Right lobe of liver (tissue), 6 donors: ENCODE data around the gene BRSK1. TPM values are rescaled to one million over a fixed set of nuclear protein-coding genes. Genes with fewer than 3 reads are reported as not detected.

ENCODE experiments used
- ATAC-seq, 4 donors: fragments of 200-7000 bp; cut with Tn5 transposase; one replicate each; pipeline ENCODE4 v1.9.1; 2020; ENCODE audit warnings: mild to moderate bottlenecking in 4 of 4, moderate library complexity in 4 of 4
- DNase-seq, 3 donors: peaks; one replicate each; pipeline ENCODE4 v3.0.0-alpha.2; 2020
- H3K27ac ChIP-seq, 3 donors: fragments of 200-600 bp; one replicate each; pipeline ENCODE4 v1.8.0; 2022
- H3K27me3 ChIP-seq, 2 donors: fragments of 200-600 bp; one replicate each; pipeline ENCODE4 v1.8.0; 2022
- H3K36me3 ChIP-seq, 4 donors: fragments of 200-600 bp; sonication (generic) in 1 of 4; one replicate each; pipeline versions ENCODE4 v1.5.1 to v1.8.0; 2017 to 2022; ENCODE audit warnings: control low read depth in 1 of 4
- H3K4me1 ChIP-seq, 4 donors: fragments of 200-600 bp; sonication (generic) in 1 of 4; one replicate each; pipeline versions ENCODE4 v1.5.1 to v1.8.0; 2017 to 2022; ENCODE audit warnings: control low read depth in 1 of 4
- H3K4me3 ChIP-seq, 3 donors: fragments of 200-600 bp; one replicate each; pipeline ENCODE4 v1.8.0; 2022
- H3K9me3 ChIP-seq, 4 donors: fragments of 200-600 bp; sonication (generic) in 1 of 4; one replicate each; pipeline versions ENCODE4 v1.5.1 to v1.8.0; 2017 to 2022; ENCODE audit warnings: control low read depth in 1 of 4
- CTCF ChIP-seq, 4 donors: fragments of 200-600 bp in 3 of 4; fragments of 450-650 bp in 1 of 4; IDR thresholded peaks; one replicate each; pipeline versions ENCODE4 v1.5.1 to v1.8.0; 2016 to 2022; ENCODE audit warnings: antibody characterized with exemption in 4 of 4, mild to moderate bottlenecking in 2 of 4
- POLR2A ChIP-seq: fragments of 450-650 bp; IDR thresholded peaks from one replicate; pipeline ENCODE4 v1.6.1; 2017; ENCODE audit warnings: antibody characterized with exemption, mild to moderate bottlenecking
- WGBS: methylation state at CpG from one replicate; pipeline ENCODE4 v1.1.6; 2018; ENCODE audit warnings: low coverage, low lambda C conversion rate; ENCODE audit not compliant: insufficient coverage; ENCODE audit errors: missing lambda C conversion rate; 5-methylcytosine and 5-hydroxymethylcytosine counted together
- intact Hi-C, 2 donors: fragments of 100-400 bp; cut with DNase I; formaldehyde crosslinking; loops; one replicate each; pipeline versions ENCODE4 v1.11.2 to v1.14.1; 2022
- total RNA-seq, 6 experiments: library from RNA; depleted of rRNA in 2 of 6; stranded (reverse); fragments of >200 nt in 2 of 6; fragmentation: NEBNext Ultra II Directional in 3 of 6; extraction: Animal tissue kit (Norgen Biotek cat#: 25700) in 3 of 6; gene quantifications; one replicate each; pipeline versions ENCODE4 v1.1.0 to v1.2.4, GENCODE V29; 2016 to 2023
- donor health status: DM: no; HTN: yes; CAD: no.
- donor health status: DM: no; HTN: no; CAD: no.
- donor health status: DM: no; HTN: no; CAD: no.
- donor health status: DM: no; HTN: yes; CAD: no.
- donor health status: DM: no; HTN: yes; CAD: no.

Gene BRSK1
- total RNA-seq, 6 experiments from 2014 or later = 0.20 to 0.29 (median 0.24) TPM; not detected in 3

GRCh38 chr19:55269299-55269698 is 14.5 kb upstream of the BRSK1 start:
- DNase-seq = no peak
- intact Hi-C loops = no loop called here
- Histone ChIP-seq H3K9me3 (no peaks in the 10 kb centered on the region), H3K4me1 (no peaks in the 10 kb centered on the region), H3K4me3 (no peak overlapping the region), H3K27me3 (no peaks in the 10 kb centered on the region), H3K36me3 (no peaks in the 10 kb centered on the region), H3K27ac (no peak overlapping the region)
- WGBS = 90% methylated on average over 7 of the region's 8 CpGs
- no peak for ATAC-seq
- no peak for TF ChIP-seq POLR2A
- TF ChIP-seq CTCF (IDR thresholded peaks at IDR 0.05) = no peak

- Histone ChIP-seq H3K27me3 (no peaks in the 10 kb centered on the region), H3K9me3 (no peaks in the 10 kb centered on the region), H3K27ac (no peak overlapping the region), H3K4me3 (no peak overlapping the region), H3K4me1 (no peaks in the 10 kb centered on the region), H3K36me3 (no peaks in the 10 kb centered on the region)
- DNase-seq = no peak
- intact Hi-C loops = no loop called here
- ATAC-seq = no peak
- TF ChIP-seq CTCF (IDR thresholded peaks at IDR 0.05) = no peak
- TF ChIP-seq POLR2A = no peak
- WGBS = 99% methylated on average over 8 of the region's 25 CpGs
These were observed 13.4 kb upstream of the BRSK1 start for GRCh38 chr19:55270172-55270942.

DNA sequence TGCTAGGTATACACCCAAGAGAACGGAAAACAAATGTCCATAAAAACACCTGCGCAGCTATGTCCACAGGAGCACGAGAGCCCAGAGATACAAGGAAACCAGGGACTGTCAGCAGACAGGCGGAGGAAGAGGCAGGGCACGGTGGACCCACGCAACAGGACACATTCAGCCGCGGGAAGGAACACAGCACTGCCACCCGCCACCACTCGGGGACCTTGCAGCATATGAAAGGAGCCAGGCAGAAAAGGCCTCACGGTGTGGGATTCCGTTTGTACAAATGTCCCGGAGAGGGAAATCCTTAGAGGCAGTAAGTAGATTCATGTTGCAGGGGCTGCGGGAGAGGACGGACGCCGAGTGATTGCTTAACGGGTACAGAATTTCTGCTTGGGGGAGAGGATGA is 11.7 kb upstream of the BRSK1 start:
- WGBS = 93% methylated on average over 15 of the region's 18 CpGs
- intact Hi-C loops = no loop called here
- no peak overlapping the region for H3K4me3 ChIP-seq
- ATAC-seq (no peak), DNase-seq (no peak)
- H3K36me3 ChIP-seq = no peaks in the 10 kb centered on the region
- H3K27me3 ChIP-seq = no peaks in the 10 kb centered on the region
- no peaks in the 10 kb centered on the region for H3K4me1 ChIP-seq
- TF ChIP-seq POLR2A = no peak
- TF ChIP-seq CTCF (IDR thresholded peaks at IDR 0.05) = no peak
- no peaks in the 10 kb centered on the region for H3K9me3 ChIP-seq
- H3K27ac ChIP-seq = no peak overlapping the region

- no peak overlapping the region for H3K4me3 ChIP-seq
- ATAC-seq = no peak
- WGBS = no CpG with 5 or more reads among the region's 36 CpGs
- intact Hi-C loops = no loop called here
- peaks cover 0 to 1% (median 0%) of the 10 kb centered on the region in 4 donors for H3K4me1 ChIP-seq
- peaks cover 0 to 6% (median 0%) of the 10 kb centered on the region in 4 donors for H3K36me3 ChIP-seq
- H3K27ac ChIP-seq = no peak overlapping the region
- H3K27me3 ChIP-seq = no peaks in the 10 kb centered on the region
- no peak for TF ChIP-seq POLR2A
- no peak for TF ChIP-seq CTCF (IDR thresholded peaks at IDR 0.05)
- DNase-seq = no peak
- H3K9me3 ChIP-seq = no peaks in the 10 kb centered on the region
These were observed 9.7 kb upstream of the BRSK1 start for GRCh38 chr19:55273978-55274707.
